Endothelial cell of hepatic sinusoid (primary cell): ENCODE measurements around the gene CCT5.

ENCODE experiments used
- in situ Hi-C: cut with HindIII; loops from 2 replicates; pipeline ENCODE4 v1.10.0; 2017; ENCODE audit warnings: low sequenced_read_pairs

The CCT5 gene

GRCh38 chr5:10249948-10250805 lies at the start of gene CCT5:
Gene CCT5, plus strand, starts transcription at chr5:10250280. Its CDS starts 61 bp downstream, at chr5:10250341.
- in situ Hi-C loops, result no loop called here

- in situ Hi-C loops, result no loop called here
Observed at GRCh38 chr5:10201223-10201868, 48.7 kb upstream of the CCT5 start.

- in situ Hi-C loops, result no loop called here
Observed at GRCh38 chr5:10202089-10202910, 47.8 kb upstream of the CCT5 start.

GRCh38 chr5:10209004-10209403 lies 41.1 kb upstream of the CCT5 start:
- in situ Hi-C loops, result no loop called here

- in situ Hi-C loops, result no loop called here
Observed at GRCh38 chr5:10213316-10213715, 36.8 kb upstream of the CCT5 start.

GRCh38 chr5:10214041-10214440 lies 36.0 kb upstream of the CCT5 start:
- in situ Hi-C loops, result no loop called here

GRCh38 chr5:10215366-10215765 lies 34.7 kb upstream of the CCT5 start:
- in situ Hi-C loops, result no loop called here

GRCh38 chr5:10216107-10216506 lies 34.0 kb upstream of the CCT5 start:
- in situ Hi-C loops, result no loop called here

- in situ Hi-C loops, result no loop called here
Observed at GRCh38 chr5:10218658-10219057, 31.4 kb upstream of the CCT5 start.

GRCh38 chr5:10219068-10219467 lies 31.0 kb upstream of the CCT5 start:
- in situ Hi-C loops, result no loop called here

GRCh38 chr5:10220248-10220647 lies 29.8 kb upstream of the CCT5 start:
- in situ Hi-C loops, result no loop called here

- in situ Hi-C loops, result no loop called here
Observed at GRCh38 chr5:10222326-10222725, 27.8 kb upstream of the CCT5 start.

GRCh38 chr5:10227379-10227778 lies 22.7 kb upstream of the CCT5 start:
- in situ Hi-C loops, result no loop called here

GRCh38 chr5:10228288-10228687 lies 21.8 kb upstream of the CCT5 start:
- in situ Hi-C loops, result no loop called here

- in situ Hi-C loops, result no loop called here
Observed at GRCh38 chr5:10229306-10230048, 20.6 kb upstream of the CCT5 start.

GRCh38 chr5:10232386-10232785 lies 17.7 kb upstream of the CCT5 start:
- in situ Hi-C loops, result no loop called here

GRCh38 chr5:10233011-10233410 lies 17.1 kb upstream of the CCT5 start:
- in situ Hi-C loops, result no loop called here

GRCh38 chr5:10233505-10233904 lies 16.6 kb upstream of the CCT5 start:
- in situ Hi-C loops, result no loop called here

GRCh38 chr5:10235350-10235749 lies 14.7 kb upstream of the CCT5 start:
- in situ Hi-C loops, result no loop called here

GRCh38 chr5:10243660-10244240 lies 6.3 kb upstream of the CCT5 start:
- in situ Hi-C loops, result no loop called here
